CD4-positive, alpha-beta memory T cell (primary cell): Measurements from ENCODE around the gene CTSZ. TPM values are rescaled to one million over a fixed set of nuclear protein-coding genes. Genes with fewer than 3 reads are reported as not detected.
"Not testable (repeated sequence)": the region's sequence is repeated elsewhere in the genome, so short reads cannot be mapped to it uniquely, and the experiment has no call there.

ENCODE experiments used
- CTCF ChIA-PET: fragments of 350-600 bp; sonication (Branson Sonifier 250); formaldehyde crosslinking; loops from one replicate; lab custom pipeline; 2021; ENCODE audit warnings: inconsistent platforms; ENCODE audit not compliant: partially characterized antibody; lab: Charles Lee
- POLR2A ChIA-PET: fragments of 350-600 bp; sonication (Branson Sonifier 250); formaldehyde crosslinking; loops from one replicate; lab custom pipeline; 2021; ENCODE audit not compliant: partially characterized antibody; lab: Charles Lee
- DNase-seq, 5 donors: peaks; one replicate each; pipeline versions ENCODE4 v3.0.0 to v3.0.0-alpha.2; 2020 to 2022; ENCODE audit warnings: mixed read lengths in 1 of 5
- H3K27ac ChIP-seq: one replicate; pipeline ENCODE4 v1.7.0; 2013; ENCODE audit warnings: low read depth, low read length
- H3K27me3 ChIP-seq: 2 replicates; pipeline ENCODE4 v1.7.0; 2013; ENCODE audit warnings: mild to moderate bottlenecking, low read length, moderate library complexity; ENCODE audit not compliant: insufficient read depth
- H3K36me3 ChIP-seq: 2 replicates; pipeline ENCODE4 v1.7.0; 2013; ENCODE audit warnings: mild to moderate bottlenecking, low read length, moderate library complexity; ENCODE audit not compliant: insufficient read depth
- H3K4me1 ChIP-seq: 2 replicates; pipeline ENCODE4 v1.7.0; 2013; ENCODE audit warnings: mild to moderate bottlenecking, low read length, moderate library complexity; ENCODE audit not compliant: insufficient read depth
- H3K4me3 ChIP-seq, 2 donors: one replicate each; pipeline ENCODE4 v1.7.0; 2013; ENCODE audit warnings: low read length in 2 of 2, mild to moderate bottlenecking in 1 of 2
- H3K9me3 ChIP-seq, 2 donors: one replicate each; pipeline ENCODE4 v1.7.0; 2013; ENCODE audit warnings: low read length in 2 of 2, control low read depth in 1 of 2; ENCODE audit not compliant: control insufficient read depth in 1 of 2
- H3K27ac Mint-ChIP-seq, 7 donors: one replicate each; pipeline ENCODE4 v1.8.0; 2020 to 2021; ENCODE audit warnings: mixed read lengths in 7 of 7, mild to moderate bottlenecking in 6 of 7, inconsistent platforms in 3 of 7, moderate library complexity in 3 of 7
- H3K27me3 Mint-ChIP-seq, 2 donors: one replicate each; pipeline ENCODE4 v1.8.0; 2020 to 2021; ENCODE audit warnings: mixed read lengths in 2 of 2
- H3K36me3 Mint-ChIP-seq, 2 donors: one replicate each; pipeline ENCODE4 v1.8.0; 2020 to 2021; ENCODE audit warnings: mixed read lengths in 2 of 2, inconsistent platforms in 1 of 2, mild to moderate bottlenecking in 1 of 2
- H3K4me1 Mint-ChIP-seq, 4 donors: one replicate each; pipeline ENCODE4 v1.8.0; 2020 to 2021; ENCODE audit warnings: mixed read lengths in 4 of 4, mild to moderate bottlenecking in 1 of 4
- H3K4me3 Mint-ChIP-seq, 8 donors: one replicate each; pipeline ENCODE4 v1.8.0; 2020 to 2021; ENCODE audit warnings: mixed read lengths in 8 of 8, mild to moderate bottlenecking in 7 of 8, moderate library complexity in 6 of 8, inconsistent platforms in 3 of 8
- H3K9me3 Mint-ChIP-seq, 8 donors: one replicate each; pipeline ENCODE4 v1.8.0; 2020 to 2021; ENCODE audit warnings: mixed read lengths in 8 of 8, mild to moderate bottlenecking in 5 of 8, inconsistent platforms in 3 of 8, moderate library complexity in 1 of 8
- intact Hi-C: fragments of 100-400 bp; cut with micrococcal nuclease; formaldehyde crosslinking; loops from one replicate; pipeline ENCODE4 v1.15.1; 2023
- polyA plus RNA-seq, 2 donors: library from polyadenylated mRNA; unstranded; fragments of 300-500 nt; fragmentation: Illumina TruSeq; gene quantifications; one replicate each; pipeline ENCODE4 v1.2.3, GENCODE V29; 2021
- total RNA-seq, 2 experiments: library from RNA; stranded (reverse); gene quantifications; one replicate each; pipeline ENCODE4 v1.2.3, GENCODE V29; 2021

The CTSZ gene
- total and polyA plus RNA-seq, 4 experiments from 2014 or later, result 0.76 to 37.3 (median 19.1) TPM

DNA sequence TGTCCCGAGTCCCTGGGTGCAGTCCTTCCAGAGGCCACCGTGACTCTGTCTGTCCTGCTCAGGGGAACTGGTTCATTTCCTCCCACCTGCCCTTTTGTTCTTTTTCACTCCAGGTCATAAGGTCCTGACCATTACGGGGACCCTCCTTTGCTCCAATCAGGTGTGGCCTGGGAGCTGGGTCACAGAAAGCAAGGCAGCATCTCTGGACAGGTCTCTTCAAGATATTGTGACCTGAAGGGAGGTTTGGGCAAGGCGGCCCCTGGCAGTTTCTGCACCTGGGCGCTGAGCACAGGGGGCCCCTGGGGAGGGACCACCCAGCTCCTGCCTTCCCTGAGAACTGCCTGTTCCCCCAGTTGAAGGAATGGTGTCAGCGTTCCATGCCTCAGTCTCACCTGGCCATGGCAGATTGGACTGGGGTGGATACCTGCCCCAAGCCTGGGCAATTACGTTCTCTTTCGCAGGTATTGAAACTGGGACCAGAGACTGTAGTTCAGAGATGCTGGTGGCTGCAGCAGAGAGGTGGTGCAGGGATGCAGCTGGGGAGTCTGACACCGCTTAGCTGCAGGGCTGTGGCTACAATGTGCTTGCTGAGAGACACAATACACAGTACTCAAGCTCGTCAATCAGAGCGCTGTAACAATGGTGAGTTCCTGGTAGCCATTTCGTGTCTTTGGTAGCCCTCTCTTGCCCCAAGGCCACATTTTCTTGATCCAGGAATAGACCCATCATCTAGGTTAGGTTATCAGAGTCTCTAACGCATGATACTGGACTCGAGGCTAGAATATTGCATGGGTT is 41.6 kb downstream of the CTSZ start:
- H3K4me3 ChIP-seq, result no peak overlapping the region
- no peaks in the 10 kb centered on the region for H3K36me3 ChIP-seq
- DNase-seq, result no peak
- no peaks in the 10 kb centered on the region for H3K4me1 ChIP-seq
- H3K4me3 Mint-ChIP-seq, result no peak overlapping the region
- H3K9me3 ChIP-seq, result no peaks in the 10 kb centered on the region
- ChIA-PET CTCF (no interaction called here), POLR2A (no interaction called here)
- H3K27ac ChIP-seq, result no peak overlapping the region
- H3K27me3 Mint-ChIP-seq, result peaks cover 14% of the 10 kb centered on the region in 2 donors
- intact Hi-C loops, result no loop called here
- no peaks in the 10 kb centered on the region for H3K27me3 ChIP-seq
- H3K27ac Mint-ChIP-seq, result no peak overlapping the region
- H3K36me3 Mint-ChIP-seq, result no peaks in the 10 kb centered on the region
- H3K9me3 Mint-ChIP-seq, result peaks cover 0 to 7% (median 2%) of the 10 kb centered on the region in 8 donors
- no peaks in the 10 kb centered on the region for H3K4me1 Mint-ChIP-seq

DNA sequence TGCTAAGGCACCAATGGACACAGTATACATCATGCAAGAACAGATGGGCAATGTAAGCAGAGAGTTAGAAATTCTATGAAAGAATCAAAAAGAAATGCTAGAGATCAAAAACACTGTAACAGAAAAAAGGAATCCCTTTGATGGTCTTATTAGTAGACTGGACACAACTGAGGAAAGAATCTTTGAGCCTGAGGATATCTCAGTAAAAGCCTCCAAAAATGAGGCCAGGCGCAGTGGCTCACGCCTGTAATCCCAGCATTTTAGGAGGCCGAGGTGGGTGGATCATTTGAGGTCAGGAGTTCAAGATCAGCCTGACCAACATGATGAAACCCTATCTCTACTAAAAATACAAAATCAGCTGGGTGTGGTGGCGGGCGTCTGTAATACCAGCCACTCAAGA is 43.1 kb downstream of the CTSZ start:
- H3K27me3 ChIP-seq, intact Hi-C loops, H3K9me3 ChIP-seq, H3K9me3 Mint-ChIP-seq, DNase-seq, H3K36me3 ChIP-seq, H3K4me3 Mint-ChIP-seq, POLR2A ChIA-PET, H3K36me3 Mint-ChIP-seq, H3K4me1 Mint-ChIP-seq, H3K27ac ChIP-seq, H3K4me1 ChIP-seq, H3K27ac Mint-ChIP-seq, CTCF ChIA-PET, H3K4me3 ChIP-seq: not testable (repeated sequence)
- peaks cover 15 to 18% of the 10 kb centered on the region in 2 donors for H3K27me3 Mint-ChIP-seq

DNA sequence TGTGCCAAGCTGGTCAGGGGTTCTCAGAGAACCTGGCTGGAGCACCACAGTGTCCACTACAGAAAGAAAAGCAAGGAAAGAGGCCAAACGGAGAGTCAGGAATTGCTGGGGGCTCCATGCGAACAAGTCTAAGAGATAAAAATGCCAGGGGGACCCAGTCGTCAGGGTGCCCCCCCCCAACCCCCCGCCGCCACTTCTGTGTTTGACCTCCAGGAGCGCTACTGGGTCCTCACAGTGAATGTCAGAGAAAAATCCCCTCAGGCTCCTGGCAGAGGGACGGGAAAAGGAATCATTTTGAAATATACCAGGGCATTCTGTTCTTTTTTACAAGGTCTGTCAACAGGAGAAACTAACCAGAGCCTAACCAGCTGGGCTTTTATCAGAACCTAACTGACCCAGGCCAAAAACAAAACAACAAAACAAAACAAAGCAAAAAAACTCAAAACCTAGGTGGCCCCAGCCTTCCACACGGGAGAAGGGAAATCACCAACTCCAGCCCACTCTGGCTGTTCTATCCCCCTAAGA is 43.9 kb downstream of the CTSZ start:
- CTCF ChIA-PET, result no interaction called here
- intact Hi-C loops, result no loop called here
- Histone ChIP-seq H3K36me3 (no peaks in the 10 kb centered on the region), H3K9me3 (no peaks in the 10 kb centered on the region), H3K27me3 (no peaks in the 10 kb centered on the region), H3K4me3 (no peak overlapping the region), H3K27ac (no peak overlapping the region), H3K4me1 (no peaks in the 10 kb centered on the region)
- Mint-ChIP-seq H3K4me3 (no peak overlapping the region), H3K9me3 (peaks cover 0 to 6% (median 2%) of the 10 kb centered on the region in 8 donors), H3K4me1 (no peaks in the 10 kb centered on the region), H3K36me3 (no peaks in the 10 kb centered on the region), H3K27me3 (peaks cover 15 to 19% of the 10 kb centered on the region in 2 donors), H3K27ac (no peak overlapping the region)
- DNase-seq, result no peak
- POLR2A ChIA-PET, result no interaction called here

DNA sequence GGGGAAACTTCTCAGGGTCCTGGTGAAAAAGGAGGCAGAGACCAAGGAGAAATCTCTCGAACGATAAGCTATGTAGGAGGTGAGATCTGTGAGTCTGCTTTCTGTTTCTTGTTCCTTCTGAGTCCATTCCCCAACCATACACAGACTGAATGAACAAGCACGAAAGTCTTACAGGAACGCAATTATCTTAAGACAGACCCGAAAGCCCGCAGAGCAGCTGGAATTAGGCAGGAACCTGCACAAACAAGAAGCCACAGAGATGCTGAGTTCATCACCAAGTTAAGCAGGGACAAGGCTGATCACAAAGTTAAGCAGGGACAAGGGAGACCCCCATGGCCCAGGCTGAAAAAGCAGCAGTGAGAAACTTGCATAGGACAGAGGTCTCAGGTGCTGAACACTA is 47.4 kb downstream of the CTSZ start:
- intact Hi-C loops, result no loop called here
- Mint-ChIP-seq H3K9me3 (peaks cover 0 to 6% (median 2%) of the 10 kb centered on the region in 8 donors), H3K27me3 (peaks cover 15 to 17% of the 10 kb centered on the region in 2 donors), H3K36me3 (no peaks in the 10 kb centered on the region), H3K4me1 (no peaks in the 10 kb centered on the region), H3K27ac (no peak overlapping the region), H3K4me3 (no peak overlapping the region)
- no peaks in the 10 kb centered on the region for H3K4me1 ChIP-seq
- POLR2A ChIA-PET, result no interaction called here
- no peak overlapping the region for H3K27ac ChIP-seq
- H3K27me3 ChIP-seq, result no peaks in the 10 kb centered on the region
- H3K4me3 ChIP-seq, result no peak overlapping the region
- DNase-seq, result no peak
- no peaks in the 10 kb centered on the region for H3K36me3 ChIP-seq
- H3K9me3 ChIP-seq, result no peaks in the 10 kb centered on the region
- CTCF ChIA-PET, result interaction anchor here (0.8 kb wide), 1 partner anchor 89 kb away, joined by 3 read pairs; no protein-coding TSS in a partner anchor

DNA sequence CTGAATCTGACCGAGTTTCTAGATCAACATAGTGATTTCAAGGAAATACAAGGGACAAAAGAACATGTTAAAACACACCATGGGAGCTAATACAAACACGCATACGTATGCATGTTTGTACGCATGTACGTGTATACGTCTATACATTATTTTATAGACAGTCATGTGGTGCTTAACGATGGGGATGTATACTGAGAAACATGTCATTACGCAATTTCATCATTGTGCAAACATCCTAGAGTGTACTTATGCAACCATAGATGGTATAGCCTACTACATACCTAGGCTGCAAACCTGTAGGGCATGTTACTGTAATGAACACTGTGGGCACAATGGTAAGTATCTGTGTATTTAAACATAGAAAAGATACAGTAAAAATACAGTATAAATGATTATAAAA is 51.0 kb downstream of the CTSZ start:
- ChIA-PET CTCF (no interaction called here), POLR2A (interaction anchor here (0.7 kb wide), 1 partner anchor 1549 kb away, joined by 3 read pairs; no protein-coding TSS in a partner anchor)
- intact Hi-C loops, result no loop called here
- Mint-ChIP-seq H3K36me3 (no peaks in the 10 kb centered on the region), H3K9me3 (no peaks in the 10 kb centered on the region), H3K4me3 (no peak overlapping the region), H3K27me3 (peaks cover 7 to 9% of the 10 kb centered on the region in 2 donors), H3K4me1 (no peaks in the 10 kb centered on the region), H3K27ac (no peak overlapping the region)
- no peak overlapping the region for H3K4me3 ChIP-seq
- no peaks in the 10 kb centered on the region for H3K36me3 ChIP-seq
- H3K27ac ChIP-seq, result no peak overlapping the region
- H3K4me1 ChIP-seq, result no peaks in the 10 kb centered on the region
- no peaks in the 10 kb centered on the region for H3K9me3 ChIP-seq
- DNase-seq, result no peak
- no peaks in the 10 kb centered on the region for H3K27me3 ChIP-seq

DNA sequence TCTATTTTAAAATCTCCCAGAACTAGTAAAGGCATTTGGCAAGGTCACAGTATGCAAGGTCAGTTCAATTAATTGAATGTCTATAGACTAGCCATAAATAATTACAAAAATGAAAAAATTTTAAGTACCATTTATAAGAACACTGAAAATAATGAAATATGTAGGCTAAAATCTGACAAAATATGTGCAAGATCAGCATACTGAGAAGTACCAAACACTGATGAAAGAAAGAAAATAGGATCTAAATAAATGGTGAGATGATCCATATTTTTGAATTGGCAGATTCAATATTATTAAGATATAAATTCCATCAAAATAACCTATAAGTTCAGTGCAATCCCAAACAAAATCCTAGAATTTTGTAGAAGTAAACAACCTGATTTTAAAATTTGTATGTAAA is 54.0 kb downstream of the CTSZ start:
- Histone ChIP-seq H3K27ac (no peak overlapping the region), H3K4me1 (no peaks in the 10 kb centered on the region), H3K27me3 (no peaks in the 10 kb centered on the region), H3K9me3 (no peaks in the 10 kb centered on the region), H3K4me3 (no peak overlapping the region), H3K36me3 (no peaks in the 10 kb centered on the region)
- H3K4me3 Mint-ChIP-seq, result no peak overlapping the region
- no peak for DNase-seq
- no peaks in the 10 kb centered on the region for H3K4me1 Mint-ChIP-seq
- H3K9me3 Mint-ChIP-seq, result no peaks in the 10 kb centered on the region
- peaks cover 5% of the 10 kb centered on the region in 2 donors for H3K27me3 Mint-ChIP-seq
- H3K36me3 Mint-ChIP-seq, result no peaks in the 10 kb centered on the region
- ChIA-PET CTCF (no interaction called here), POLR2A (no interaction called here)
- H3K27ac Mint-ChIP-seq, result no peak overlapping the region
- intact Hi-C loops, result no loop called here

DNA sequence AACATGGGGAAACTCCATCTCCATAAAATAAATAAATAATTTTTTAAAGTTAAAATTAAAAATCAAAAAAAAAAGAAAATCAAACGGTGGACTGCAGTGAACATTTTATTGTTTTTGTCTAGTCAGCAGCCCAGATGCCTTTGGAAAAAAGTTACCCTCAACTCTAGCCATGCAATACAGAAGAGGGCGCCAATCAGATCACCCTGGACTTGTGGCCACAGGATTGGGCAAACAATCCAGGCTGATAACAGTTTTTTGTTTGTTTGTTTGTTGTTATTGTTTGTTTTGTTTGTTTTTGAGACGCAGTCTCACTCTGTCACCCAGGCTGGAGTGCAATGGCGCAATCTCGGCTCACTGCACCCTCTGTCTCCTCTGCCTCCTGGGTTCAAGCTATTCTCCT is 56.5 kb downstream of the CTSZ start:
- Histone ChIP-seq H3K36me3 (no peaks in the 10 kb centered on the region), H3K27ac (no peak overlapping the region), H3K4me1 (no peaks in the 10 kb centered on the region), H3K4me3 (no peak overlapping the region), H3K27me3 (no peaks in the 10 kb centered on the region), H3K9me3 (no peaks in the 10 kb centered on the region)
- DNase-seq, result no peak
- H3K27ac Mint-ChIP-seq, result no peak overlapping the region
- POLR2A ChIA-PET, result no interaction called here
- no peaks in the 10 kb centered on the region for H3K9me3 Mint-ChIP-seq
- CTCF ChIA-PET, result no interaction called here
- no peaks in the 10 kb centered on the region for H3K4me1 Mint-ChIP-seq
- intact Hi-C loops, result no loop called here
- no peak overlapping the region for H3K4me3 Mint-ChIP-seq
- H3K36me3 Mint-ChIP-seq, result no peaks in the 10 kb centered on the region
- H3K27me3 Mint-ChIP-seq, result peaks cover 5% of the 10 kb centered on the region in 2 donors
